Endodermal cell (in vitro differentiated cells): ENCODE measurements around the gene PJA2. TPM values are rescaled to one million over a fixed set of nuclear protein-coding genes. Genes with fewer than 3 reads are reported as not detected.

Experiments
- DNase-seq: peaks from one replicate; pipeline ENCODE4 v3.0.0-alpha.2; 2017
- H3K27ac ChIP-seq: 2 replicates; pipeline ENCODE4 v1.5.1; 2013; ENCODE audit warnings: mild to moderate bottlenecking, low read depth, low read length, moderate library complexity
- H3K27me3 ChIP-seq: 2 replicates; pipeline ENCODE4 v1.6.1; 2013; ENCODE audit warnings: mild to moderate bottlenecking, low read length, moderate library complexity; ENCODE audit not compliant: insufficient read depth, control insufficient read depth, poor library complexity, severe bottlenecking
- H3K36me3 ChIP-seq: 2 replicates; pipeline ENCODE4 v1.7.0; 2013; ENCODE audit warnings: mild to moderate bottlenecking, low read length, moderate library complexity; ENCODE audit not compliant: control insufficient read depth, insufficient read depth
- H3K4me1 ChIP-seq: one replicate; pipeline ENCODE4 v1.7.0; 2013; ENCODE audit warnings: low read length; ENCODE audit not compliant: control insufficient read depth, insufficient read depth
- H3K4me3 ChIP-seq: 2 replicates; pipeline ENCODE4 v1.5.1; 2013; ENCODE audit warnings: mild to moderate bottlenecking, low read length, moderate library complexity
- H3K9ac ChIP-seq: 2 replicates; pipeline ENCODE4 v1.6.1; 2013; ENCODE audit warnings: mild to moderate bottlenecking, low read length, moderate library complexity; ENCODE audit not compliant: poor library complexity, severe bottlenecking; ENCODE audit errors: extremely low read depth
- H3K9me3 ChIP-seq: 2 replicates; pipeline ENCODE4 v1.6.1; 2013; ENCODE audit warnings: mild to moderate bottlenecking, low read length, moderate library complexity; ENCODE audit not compliant: control insufficient read depth
- H3K27ac Mint-ChIP-seq: 2 replicates; pipeline ENCODE4 v1.8.0; 2020; ENCODE audit warnings: mixed read lengths
- H3K27me3 Mint-ChIP-seq: 2 replicates; pipeline ENCODE4 v1.8.0; 2021; ENCODE audit warnings: mild to moderate bottlenecking, mixed read lengths; ENCODE audit not compliant: insufficient read depth
- H3K36me3 Mint-ChIP-seq: 2 replicates; pipeline ENCODE4 v1.8.0; 2020; ENCODE audit warnings: low read depth, mixed read lengths
- H3K4me1 Mint-ChIP-seq: 2 replicates; pipeline ENCODE4 v1.8.0; 2020; ENCODE audit warnings: mixed read lengths
- H3K4me3 Mint-ChIP-seq: 2 replicates; pipeline ENCODE4 v1.8.0; 2020; ENCODE audit warnings: mild to moderate bottlenecking, moderate library complexity, mixed read lengths
- H3K9me3 Mint-ChIP-seq: 2 replicates; pipeline ENCODE4 v1.8.0; 2020; ENCODE audit warnings: mild to moderate bottlenecking, mixed read lengths
- WGBS, 2 experiments: methylation state at CpG; one replicate each; pipeline versions ENCODE4 v1.1.5 to v1.1.7; 2013; ENCODE audit warnings: missing lambda C conversion rate in 2 of 2, mixed read lengths in 1 of 2; ENCODE audit not compliant: insufficient coverage in 1 of 2, insufficient read length in 1 of 2; 5-methylcytosine and 5-hydroxymethylcytosine counted together
- total RNA-seq, 2 donors: library from RNA; stranded (reverse); fragmentation: NEBNext Ultra II Directional in 1 of 2; extraction: Animal tissue kit (Norgen Biotek cat#: 25700) in 1 of 2; gene quantifications; 2 replicates in 1 of 2; 3 replicates in 1 of 2; pipeline ENCODE4 v1.2.1, GENCODE V29; 2021
- TF ChIP-seq, protein P1 (sequence below): fragments of 200-600 bp; sonication (generic); conservative IDR thresholded peaks from 2 replicates; pipeline ENCODE4 v1.5.0; 2021; ENCODE audit warnings: antibody characterized with exemption, mild to moderate bottlenecking

Gene PJA2
- total RNA-seq, 2 donors from 2014 or later, result 61.9 to 64.7 TPM

GRCh38 chr5:109364977-109365376 is 44.8 kb downstream of the PJA2 start:
- peaks cover 15% of the 10 kb centered on the region for H3K9me3 ChIP-seq
- DNase-seq, result no peak
- H3K36me3 Mint-ChIP-seq, result peaks cover 79% of the 10 kb centered on the region
- H3K4me3 Mint-ChIP-seq, result no peak overlapping the region
- H3K27ac Mint-ChIP-seq, result no peak overlapping the region
- H3K36me3 ChIP-seq, result peaks cover 87% of the 10 kb centered on the region
- H3K4me1 ChIP-seq, result no peaks in the 10 kb centered on the region
- H3K27ac ChIP-seq, result no peak overlapping the region
- TF ChIP-seq, protein P1, sequence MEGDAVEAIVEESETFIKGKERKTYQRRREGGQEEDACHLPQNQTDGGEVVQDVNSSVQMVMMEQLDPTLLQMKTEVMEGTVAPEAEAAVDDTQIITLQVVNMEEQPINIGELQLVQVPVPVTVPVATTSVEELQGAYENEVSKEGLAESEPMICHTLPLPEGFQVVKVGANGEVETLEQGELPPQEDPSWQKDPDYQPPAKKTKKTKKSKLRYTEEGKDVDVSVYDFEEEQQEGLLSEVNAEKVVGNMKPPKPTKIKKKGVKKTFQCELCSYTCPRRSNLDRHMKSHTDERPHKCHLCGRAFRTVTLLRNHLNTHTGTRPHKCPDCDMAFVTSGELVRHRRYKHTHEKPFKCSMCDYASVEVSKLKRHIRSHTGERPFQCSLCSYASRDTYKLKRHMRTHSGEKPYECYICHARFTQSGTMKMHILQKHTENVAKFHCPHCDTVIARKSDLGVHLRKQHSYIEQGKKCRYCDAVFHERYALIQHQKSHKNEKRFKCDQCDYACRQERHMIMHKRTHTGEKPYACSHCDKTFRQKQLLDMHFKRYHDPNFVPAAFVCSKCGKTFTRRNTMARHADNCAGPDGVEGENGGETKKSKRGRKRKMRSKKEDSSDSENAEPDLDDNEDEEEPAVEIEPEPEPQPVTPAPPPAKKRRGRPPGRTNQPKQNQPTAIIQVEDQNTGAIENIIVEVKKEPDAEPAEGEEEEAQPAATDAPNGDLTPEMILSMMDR, result no peak
- 100% methylated on average over 1 to 3 of the region's 3 CpGs for WGBS, 2 experiments
- no peak overlapping the region for H3K9ac ChIP-seq
- no peaks in the 10 kb centered on the region for H3K27me3 ChIP-seq
- H3K4me3 ChIP-seq, result no peak overlapping the region
- H3K27me3 Mint-ChIP-seq, result no peaks in the 10 kb centered on the region
- H3K9me3 Mint-ChIP-seq, result peaks cover 7% of the 10 kb centered on the region
- H3K4me1 Mint-ChIP-seq, result no peaks in the 10 kb centered on the region

DNA sequence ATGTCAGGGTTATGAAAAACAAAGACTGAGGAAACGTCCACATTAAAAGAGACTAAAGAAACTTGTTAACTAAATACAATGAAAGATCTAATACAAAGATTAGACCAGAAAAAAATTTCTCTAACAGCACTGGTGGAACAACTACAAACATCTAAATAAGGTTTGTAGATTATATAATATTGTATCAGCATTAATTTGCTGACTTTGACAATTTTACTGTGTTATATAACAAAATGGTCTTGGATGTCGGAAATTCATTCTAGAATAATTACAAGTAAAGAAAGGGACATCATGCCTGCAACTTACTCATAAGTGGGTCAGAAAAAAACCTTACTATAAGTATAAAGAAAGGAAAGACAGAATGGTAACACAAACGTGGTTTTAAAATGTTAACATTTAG is 50.1 kb downstream of the PJA2 start:
- no peak overlapping the region for H3K27ac Mint-ChIP-seq
- Histone ChIP-seq H3K9me3 (peaks cover 32% of the 10 kb centered on the region), H3K27me3 (no peaks in the 10 kb centered on the region), H3K4me3 (no peak overlapping the region), H3K4me1 (no peaks in the 10 kb centered on the region), H3K36me3 (peaks cover 88% of the 10 kb centered on the region), H3K9ac (no peak overlapping the region), H3K27ac (no peak overlapping the region)
- no peak overlapping the region for H3K4me3 Mint-ChIP-seq
- WGBS, 2 experiments, result 94 to 100% methylated on average over 1 to 3 of the region's 3 CpGs
- H3K27me3 Mint-ChIP-seq, result no peaks in the 10 kb centered on the region
- TF ChIP-seq, protein P1, result no peak
- no peak for DNase-seq
- H3K4me1 Mint-ChIP-seq, result no peaks in the 10 kb centered on the region
- H3K9me3 Mint-ChIP-seq, result peaks cover 2% of the 10 kb centered on the region
- peaks cover 80% of the 10 kb centered on the region for H3K36me3 Mint-ChIP-seq

DNA sequence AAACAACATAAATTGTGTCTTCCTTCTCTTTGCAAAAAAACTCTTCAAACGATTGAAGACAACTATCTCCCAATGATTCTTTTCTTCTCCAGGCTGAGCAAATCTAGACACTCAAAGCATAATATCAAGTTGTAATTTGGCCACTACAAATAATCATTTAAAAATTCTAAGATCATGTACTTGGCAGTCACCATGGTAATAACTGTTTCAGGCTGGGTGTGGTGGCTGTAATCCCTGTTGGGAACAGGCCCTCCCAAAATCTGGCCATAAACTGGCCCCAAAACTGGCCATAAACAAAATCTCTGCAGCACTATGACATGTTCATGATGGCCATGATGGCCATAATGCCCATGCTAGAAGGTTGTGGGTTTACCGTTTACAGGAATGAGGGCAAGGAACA is 52.0 kb downstream of the PJA2 start:
- Histone ChIP-seq H3K4me3 (no peak overlapping the region), H3K9me3 (peaks cover 33% of the 10 kb centered on the region), H3K27ac (no peak overlapping the region), H3K36me3 (peaks cover 77% of the 10 kb centered on the region), H3K27me3 (no peaks in the 10 kb centered on the region), H3K9ac (no peak overlapping the region), H3K4me1 (no peaks in the 10 kb centered on the region)
- Mint-ChIP-seq H3K27ac (no peak overlapping the region), H3K27me3 (no peaks in the 10 kb centered on the region), H3K36me3 (peaks cover 71% of the 10 kb centered on the region), H3K4me1 (no peaks in the 10 kb centered on the region), H3K4me3 (no peak overlapping the region), H3K9me3 (peaks cover 2% of the 10 kb centered on the region)
- 94 to 100% methylated on average over 1 to 2 of the region's 2 CpGs for WGBS, 2 experiments
- DNase-seq, result no peak
- TF ChIP-seq, protein P1, result no peak
